Caco-2 (cell line): Measurements from ENCODE around the gene F10. TPM values are rescaled to one million over a fixed set of nuclear protein-coding genes. Genes with fewer than 3 reads are reported as not detected.

Experiments used
- BruUV-seq: library from RNA; stranded (reverse); fragments of 400-500 nt; replicated peaks from 2 replicates; lab custom pipeline; 2021; lab: Mats Ljungman, UMichigan
- CTCF ChIA-PET: fragments of 300-600 bp; sonication (Branson Sonifier 250); formaldehyde crosslinking; loops from one replicate; lab custom pipeline; 2022; ENCODE audit warnings: antibody characterized with exemption; lab: Charles Lee
- POLR2A ChIA-PET: fragments of 300-600 bp; sonication (Branson Sonifier 250); formaldehyde crosslinking; loops from one replicate; lab custom pipeline; 2022; ENCODE audit warnings: antibody characterized with exemption; lab: Charles Lee
- DNase-seq, 2 experiments: peaks; one replicate each; pipeline versions ENCODE4 v3.0.0 to v3.0.0-alpha.2; 2020 to 2022
- H3K27me3 ChIP-seq: replicated peaks from 2 replicates; pipeline ENCODE4 v1.6.0; 2011; ENCODE audit warnings: low read length; ENCODE audit not compliant: control insufficient read depth, insufficient read depth
- H3K36me3 ChIP-seq: 2 replicates; pipeline ENCODE4 v1.5.1; 2011; ENCODE audit warnings: low read length; ENCODE audit not compliant: control insufficient read depth, insufficient read depth
- H3K4me1 ChIP-seq: fragments of 250-450 bp; sonication (Bioruptor Pico); 2 replicates; pipeline ENCODE4 v1.5.1; 2020; ENCODE audit warnings: mild to moderate bottlenecking
- H3K4me3 ChIP-seq: 2 replicates; pipeline ENCODE4 v1.5.1; 2011; ENCODE audit warnings: low read depth, mild to moderate bottlenecking, control low read depth, low read length
- H3K9me3 ChIP-seq: fragments of 250-450 bp; sonication (Bioruptor Pico); 2 replicates; pipeline ENCODE4 v1.5.1; 2020; ENCODE audit warnings: mild to moderate bottlenecking, moderate library complexity
- H3K27ac Mint-ChIP-seq: one replicate; pipeline ENCODE4 v1.8.0; 2022; ENCODE audit warnings: mixed read lengths; ENCODE audit not compliant: unreplicated experiment
- H3K27me3 Mint-ChIP-seq: one replicate; pipeline ENCODE4 v1.8.0; 2022; ENCODE audit warnings: mixed read lengths; ENCODE audit not compliant: insufficient read depth, unreplicated experiment
- H3K36me3 Mint-ChIP-seq: one replicate; pipeline ENCODE4 v1.8.0; 2022; ENCODE audit warnings: mild to moderate bottlenecking, mixed read lengths; ENCODE audit not compliant: insufficient read depth, unreplicated experiment
- H3K4me1 Mint-ChIP-seq: one replicate; pipeline ENCODE4 v1.8.0; 2022; ENCODE audit warnings: low read depth, mixed read lengths; ENCODE audit not compliant: unreplicated experiment
- H3K4me3 Mint-ChIP-seq: one replicate; pipeline ENCODE4 v1.8.0; 2022; ENCODE audit warnings: mild to moderate bottlenecking, moderate library complexity, mixed read lengths; ENCODE audit not compliant: unreplicated experiment
- H3K9me3 Mint-ChIP-seq: one replicate; pipeline ENCODE4 v1.8.0; 2022; ENCODE audit warnings: mixed read lengths; ENCODE audit not compliant: unreplicated experiment
- intact Hi-C: fragments of 100-400 bp; cut with micrococcal nuclease; formaldehyde crosslinking; loops from one replicate; pipeline ENCODE4 v1.10.0; 2022; ENCODE audit not compliant: unreplicated experiment
- total RNA-seq: library from RNA; stranded (reverse); gene quantifications from 2 replicates; pipeline ENCODE4 v1.2.3, GENCODE V29; 2022
- TF ChIP-seq, protein P1 (sequence below), 2 experiments: fragments of 200-600 bp in 1 of 2; IDR thresholded peaks; 1 replicate in 1 of 2; 2 replicates in 1 of 2; pipeline versions ENCODE4 v1.5.1 to v1.8.0; 2011 to 2022; ENCODE audit warnings: antibody characterized with exemption in 1 of 2, control low read depth in 1 of 2, inconsistent platforms in 1 of 2, low read depth in 1 of 2, low read length in 1 of 2, mild to moderate bottlenecking in 1 of 2, moderate library complexity in 1 of 2; ENCODE audit not compliant: insufficient read depth in 1 of 2, severe bottlenecking in 1 of 2, unreplicated experiment in 1 of 2

F10 gene
- total RNA-seq, 1 experiment from 2014 or later = 34.3 TPM

- H3K4me1 Mint-ChIP-seq = no peaks in the 10 kb centered on the region
- no TSS peak for BruUV-seq
- POLR2A ChIA-PET = no interaction called here
- no peak overlapping the region for H3K27ac Mint-ChIP-seq
- no peaks in the 10 kb centered on the region for H3K4me1 ChIP-seq
- no peak overlapping the region for H3K4me3 Mint-ChIP-seq
- H3K9me3 Mint-ChIP-seq = no peaks in the 10 kb centered on the region
- H3K27me3 Mint-ChIP-seq = no peaks in the 10 kb centered on the region
- intact Hi-C loops = no loop called here
- H3K36me3 ChIP-seq = no peaks in the 10 kb centered on the region; the same call in 1 of the 2 replicates
- no peaks in the 10 kb centered on the region for H3K9me3 ChIP-seq
- no peak for DNase-seq
- H3K4me3 ChIP-seq = no peak overlapping the region
- H3K36me3 Mint-ChIP-seq = no peaks in the 10 kb centered on the region
- CTCF ChIA-PET = no interaction called here
- no peaks in the 10 kb centered on the region for H3K27me3 ChIP-seq
- TF ChIP-seq, protein P1, sequence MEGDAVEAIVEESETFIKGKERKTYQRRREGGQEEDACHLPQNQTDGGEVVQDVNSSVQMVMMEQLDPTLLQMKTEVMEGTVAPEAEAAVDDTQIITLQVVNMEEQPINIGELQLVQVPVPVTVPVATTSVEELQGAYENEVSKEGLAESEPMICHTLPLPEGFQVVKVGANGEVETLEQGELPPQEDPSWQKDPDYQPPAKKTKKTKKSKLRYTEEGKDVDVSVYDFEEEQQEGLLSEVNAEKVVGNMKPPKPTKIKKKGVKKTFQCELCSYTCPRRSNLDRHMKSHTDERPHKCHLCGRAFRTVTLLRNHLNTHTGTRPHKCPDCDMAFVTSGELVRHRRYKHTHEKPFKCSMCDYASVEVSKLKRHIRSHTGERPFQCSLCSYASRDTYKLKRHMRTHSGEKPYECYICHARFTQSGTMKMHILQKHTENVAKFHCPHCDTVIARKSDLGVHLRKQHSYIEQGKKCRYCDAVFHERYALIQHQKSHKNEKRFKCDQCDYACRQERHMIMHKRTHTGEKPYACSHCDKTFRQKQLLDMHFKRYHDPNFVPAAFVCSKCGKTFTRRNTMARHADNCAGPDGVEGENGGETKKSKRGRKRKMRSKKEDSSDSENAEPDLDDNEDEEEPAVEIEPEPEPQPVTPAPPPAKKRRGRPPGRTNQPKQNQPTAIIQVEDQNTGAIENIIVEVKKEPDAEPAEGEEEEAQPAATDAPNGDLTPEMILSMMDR (IDR thresholded peaks at IDR 0.05; ENCODE audit: insufficient read depth in 1 of 2, low read depth in 1 of 2, low read length in 1 of 2, severe bottlenecking in 1 of 2, unreplicated experiment in 1 of 2) = no peak
These were observed 47.7 kb upstream of the F10 start for GRCh38 chr13:113074876-113075275.

DNA sequence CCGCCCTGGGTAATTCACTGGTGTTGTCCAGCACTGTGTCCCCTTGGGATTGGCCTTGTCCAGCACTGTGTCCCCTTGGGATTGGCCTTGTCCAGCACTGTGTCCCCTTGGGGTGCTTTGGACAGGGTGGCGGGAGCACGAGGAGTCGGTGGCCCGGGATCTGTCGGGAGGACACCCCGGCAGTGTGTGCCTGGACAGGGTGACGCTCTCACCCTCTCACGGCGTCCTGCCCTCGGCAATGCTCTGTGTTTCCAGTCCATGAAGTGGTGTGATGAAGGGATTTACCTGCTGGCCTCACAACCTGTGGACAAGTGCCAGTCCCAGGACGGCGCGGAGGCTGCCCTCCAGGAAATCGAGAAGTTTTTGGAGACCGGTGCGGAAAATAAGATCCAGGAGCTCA is 46.9 kb upstream of the F10 start:
- BruUV-seq = no TSS peak
- no peaks in the 10 kb centered on the region for H3K27me3 Mint-ChIP-seq

GRCh38 chr13:113076681-113077401 is 45.8 kb upstream of the F10 start:
- H3K4me1 Mint-ChIP-seq = no peaks in the 10 kb centered on the region
- Histone ChIP-seq H3K27me3 (no peaks in the 10 kb centered on the region), H3K9me3 (no peaks in the 10 kb centered on the region), H3K36me3 (no peaks in the 10 kb centered on the region; the same call in 1 of the 2 replicates), H3K4me1 (no peaks in the 10 kb centered on the region), H3K4me3 (no peak overlapping the region)
- intact Hi-C loops = no loop called here
- H3K36me3 Mint-ChIP-seq = no peaks in the 10 kb centered on the region
- TF ChIP-seq, protein P1 (IDR thresholded peaks at IDR 0.05; ENCODE audit: insufficient read depth in 1 of 2, low read depth in 1 of 2, low read length in 1 of 2, severe bottlenecking in 1 of 2, unreplicated experiment in 1 of 2) = no peak
- no peaks in the 10 kb centered on the region for H3K9me3 Mint-ChIP-seq
- POLR2A ChIA-PET = no interaction called here
- no peak overlapping the region for H3K27ac Mint-ChIP-seq
- no TSS peak for BruUV-seq
- no peak for DNase-seq
- no peaks in the 10 kb centered on the region for H3K27me3 Mint-ChIP-seq
- H3K4me3 Mint-ChIP-seq = no peak overlapping the region
- CTCF ChIA-PET = no interaction called here

More for the DNA sequence above, 46.9 kb upstream of the F10 start:
- no peaks in the 10 kb centered on the region for H3K27me3 ChIP-seq
- intact Hi-C loops = no loop called here
- H3K4me3 Mint-ChIP-seq = no peak overlapping the region
- POLR2A ChIA-PET = interaction anchor here (0.6 kb wide), 1 partner anchor 44 kb away, joined by 3 read pairs; no protein-coding TSS in a partner anchor
- no peaks in the 10 kb centered on the region for H3K9me3 Mint-ChIP-seq
- H3K36me3 Mint-ChIP-seq = no peaks in the 10 kb centered on the region
- CTCF ChIA-PET = no interaction called here
- H3K9me3 ChIP-seq = no peaks in the 10 kb centered on the region
- H3K4me1 ChIP-seq = no peaks in the 10 kb centered on the region
- no peaks in the 10 kb centered on the region; the same call in 1 of the 2 replicates for H3K36me3 ChIP-seq
- TF ChIP-seq, protein P1 (IDR thresholded peaks at IDR 0.05; ENCODE audit: insufficient read depth in 1 of 2, low read depth in 1 of 2, low read length in 1 of 2, severe bottlenecking in 1 of 2, unreplicated experiment in 1 of 2) = no peak
- no peak for DNase-seq
- H3K27ac Mint-ChIP-seq = no peak overlapping the region
- no peaks in the 10 kb centered on the region for H3K4me1 Mint-ChIP-seq
- no peak overlapping the region for H3K4me3 ChIP-seq
